NCI-H2171 treated with DMSO at 0.1 percent for 48 hours (cell line): ENCODE measurements around the gene CYBRD1.
A peak's percentile ranks its signal among the peaks of the same experiment; 100 is the strongest.
"Not testable (repeated sequence)": the region's sequence is repeated elsewhere in the genome, so short reads cannot be mapped to it uniquely, and the experiment has no call there.

Source experiments
- DNase-seq: peaks from one replicate; lab custom pipeline; 2025; lab: John Stamatoyannopoulos, UW

Gene CYBRD1

GRCh38 chr2:171515672-171516298, 6.5 kb upstream of the CYBRD1 start:
- DNase-seq, result no peak

- no peak for DNase-seq
These were observed 5.5 kb upstream of the CYBRD1 start for GRCh38 chr2:171516793-171517192.

- DNase-seq, result no peak
These were observed 1.8 kb upstream of the CYBRD1 start for GRCh38 chr2:171520471-171520870.

- DNase-seq, result no peak
These were observed 768 bp upstream of the CYBRD1 start for GRCh38 chr2:171521361-171522051.

- peak; percentile 28 for DNase-seq
These were observed 464 bp downstream of the CYBRD1 start for GRCh38 chr2:171522788-171523087.

GRCh38 chr2:171523088-171524017, 1.1 kb downstream of the CYBRD1 start:
- no peak for DNase-seq

GRCh38 chr2:171524018-171524401, 1.7 kb downstream of the CYBRD1 start:
- DNase-seq, result no peak

- DNase-seq, result no peak
These were observed 7.6 kb downstream of the CYBRD1 start for GRCh38 chr2:171529914-171530313.

GRCh38 chr2:171530378-171530777, 8.1 kb downstream of the CYBRD1 start:
- DNase-seq, result no peak

GRCh38 chr2:171530859-171531258, 8.6 kb downstream of the CYBRD1 start:
- DNase-seq, result not testable (repeated sequence)

- DNase-seq, result no peak
These were observed 9.0 kb downstream of the CYBRD1 start for GRCh38 chr2:171531291-171531690.

- DNase-seq, result no peak
These were observed 9.7 kb downstream of the CYBRD1 start for GRCh38 chr2:171531836-171532450.

GRCh38 chr2:171533331-171533730, 11.1 kb downstream of the CYBRD1 start:
- DNase-seq, result no peak

- DNase-seq, result not testable (repeated sequence)
These were observed 13.3 kb downstream of the CYBRD1 start for GRCh38 chr2:171535528-171535927.

GRCh38 chr2:171540437-171540836, 18.2 kb downstream of the CYBRD1 start:
- DNase-seq, result no peak

GRCh38 chr2:171541202-171541887, 19.1 kb downstream of the CYBRD1 start:
- no peak for DNase-seq

GRCh38 chr2:171545086-171545485, 22.8 kb downstream of the CYBRD1 start:
- DNase-seq, result no peak

GRCh38 chr2:171547256-171547655, 25.0 kb downstream of the CYBRD1 start:
- no peak for DNase-seq

GRCh38 chr2:171547720-171548119, 25.4 kb downstream of the CYBRD1 start:
- no peak for DNase-seq

- DNase-seq, result no peak
These were observed 28.3 kb downstream of the CYBRD1 start for GRCh38 chr2:171550613-171551012.

- no peak for DNase-seq
These were observed 29.6 kb downstream of the CYBRD1 start for GRCh38 chr2:171551836-171552235.

- DNase-seq, result no peak
These were observed 31.0 kb downstream of the CYBRD1 start for GRCh38 chr2:171553236-171553635.
